ENCODE results near the gene SMIM5. TPM values are rescaled to one million over a fixed set of nuclear protein-coding genes. Genes with fewer than 3 reads are reported as not detected.

Gene SMIM5
- total and polyA plus RNA-seq, 2 of the 13 experiments (the other 11 are each of a cell fraction or from before 2014, with no cell fraction given), result not detected

DNA sequence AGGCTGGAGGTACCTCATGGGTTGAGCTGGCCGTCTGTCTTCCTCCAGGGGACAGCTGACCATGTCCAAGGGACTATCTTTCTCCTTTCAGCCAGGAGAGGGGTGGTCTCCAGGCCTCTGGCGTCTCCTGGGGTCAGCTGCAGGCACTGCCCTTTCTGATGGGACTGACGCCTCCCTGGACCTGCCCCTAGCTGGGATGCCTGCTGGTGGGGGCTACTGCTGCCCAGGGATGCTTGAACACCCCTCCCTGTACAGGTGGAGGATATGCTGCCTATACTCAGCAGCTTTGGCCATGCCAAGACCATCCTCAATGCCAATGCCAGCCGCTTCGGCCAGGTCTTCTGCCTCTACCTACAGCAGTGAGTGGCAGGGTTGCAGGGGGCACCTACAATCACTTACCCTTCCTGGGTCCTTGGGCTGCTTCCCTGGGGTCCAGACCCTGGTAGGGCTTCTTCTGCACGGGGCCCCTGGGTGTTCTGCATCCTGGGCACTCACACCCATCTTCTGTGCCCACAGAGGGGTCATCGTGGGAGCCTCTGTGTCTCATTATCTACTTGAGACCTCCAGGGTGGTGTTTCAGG, 41.4 kb upstream of the SMIM5 start (continued):
- TF ChIP-seq, protein P1, sequence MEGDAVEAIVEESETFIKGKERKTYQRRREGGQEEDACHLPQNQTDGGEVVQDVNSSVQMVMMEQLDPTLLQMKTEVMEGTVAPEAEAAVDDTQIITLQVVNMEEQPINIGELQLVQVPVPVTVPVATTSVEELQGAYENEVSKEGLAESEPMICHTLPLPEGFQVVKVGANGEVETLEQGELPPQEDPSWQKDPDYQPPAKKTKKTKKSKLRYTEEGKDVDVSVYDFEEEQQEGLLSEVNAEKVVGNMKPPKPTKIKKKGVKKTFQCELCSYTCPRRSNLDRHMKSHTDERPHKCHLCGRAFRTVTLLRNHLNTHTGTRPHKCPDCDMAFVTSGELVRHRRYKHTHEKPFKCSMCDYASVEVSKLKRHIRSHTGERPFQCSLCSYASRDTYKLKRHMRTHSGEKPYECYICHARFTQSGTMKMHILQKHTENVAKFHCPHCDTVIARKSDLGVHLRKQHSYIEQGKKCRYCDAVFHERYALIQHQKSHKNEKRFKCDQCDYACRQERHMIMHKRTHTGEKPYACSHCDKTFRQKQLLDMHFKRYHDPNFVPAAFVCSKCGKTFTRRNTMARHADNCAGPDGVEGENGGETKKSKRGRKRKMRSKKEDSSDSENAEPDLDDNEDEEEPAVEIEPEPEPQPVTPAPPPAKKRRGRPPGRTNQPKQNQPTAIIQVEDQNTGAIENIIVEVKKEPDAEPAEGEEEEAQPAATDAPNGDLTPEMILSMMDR (CRISPR knock-in tag; IDR thresholded peaks at IDR 0.05), result peak; percentile 80
- no peak for TF ChIP-seq PRMT3 (CRISPR knock-in tag; IDR thresholded peaks at IDR 0.05; ENCODE audit: borderline replicate concordance, low read depth)
- no peak for TF ChIP-seq ZNF180 (CRISPR knock-in tag; IDR thresholded peaks at IDR 0.05; ENCODE audit: borderline replicate concordance, low read depth)
- no peak for TF ChIP-seq NR3C1 (CRISPR knock-in tag; IDR thresholded peaks at IDR 0.05)
- no peak for TF ChIP-seq HDAC1 (CRISPR knock-in tag; IDR thresholded peaks at IDR 0.05)
- no peak for TF ChIP-seq NFE2L1 (CRISPR knock-in tag; IDR thresholded peaks at IDR 0.05; ENCODE audit: borderline replicate concordance)
- no peak for TF ChIP-seq ATRX (CRISPR knock-in tag; IDR thresholded peaks at IDR 0.05; ENCODE audit: borderline replicate concordance)
- no peak for TF ChIP-seq ZBTB7A (CRISPR knock-in tag; IDR thresholded peaks at IDR 0.05)
- TF ChIP-seq ELF3 (CRISPR knock-in tag; IDR thresholded peaks at IDR 0.05), result peak; percentile 15; the same call in 1 of the 2 replicates
- TF ChIP-seq ASH2L (IDR thresholded peaks at IDR 0.05; ENCODE audit: insufficient read length, low read depth, low read length), result no peak
- peak; percentile 83 for TF ChIP-seq STAG1 (CRISPR knock-in tag; IDR thresholded peaks at IDR 0.05)
- no peak for TF ChIP-seq ZNF775 (CRISPR knock-in tag; IDR thresholded peaks at IDR 0.05; ENCODE audit: borderline replicate concordance)
- no peak for TF ChIP-seq KDM5B (CRISPR knock-in tag; IDR thresholded peaks at IDR 0.05; ENCODE audit: borderline replicate concordance)
- no peak for TF ChIP-seq TMF1 (CRISPR knock-in tag; IDR thresholded peaks at IDR 0.05; ENCODE audit: low read depth)
- no peak for TF ChIP-seq MXD4 (CRISPR knock-in tag; IDR thresholded peaks at IDR 0.05)
- TF ChIP-seq, protein P2, sequence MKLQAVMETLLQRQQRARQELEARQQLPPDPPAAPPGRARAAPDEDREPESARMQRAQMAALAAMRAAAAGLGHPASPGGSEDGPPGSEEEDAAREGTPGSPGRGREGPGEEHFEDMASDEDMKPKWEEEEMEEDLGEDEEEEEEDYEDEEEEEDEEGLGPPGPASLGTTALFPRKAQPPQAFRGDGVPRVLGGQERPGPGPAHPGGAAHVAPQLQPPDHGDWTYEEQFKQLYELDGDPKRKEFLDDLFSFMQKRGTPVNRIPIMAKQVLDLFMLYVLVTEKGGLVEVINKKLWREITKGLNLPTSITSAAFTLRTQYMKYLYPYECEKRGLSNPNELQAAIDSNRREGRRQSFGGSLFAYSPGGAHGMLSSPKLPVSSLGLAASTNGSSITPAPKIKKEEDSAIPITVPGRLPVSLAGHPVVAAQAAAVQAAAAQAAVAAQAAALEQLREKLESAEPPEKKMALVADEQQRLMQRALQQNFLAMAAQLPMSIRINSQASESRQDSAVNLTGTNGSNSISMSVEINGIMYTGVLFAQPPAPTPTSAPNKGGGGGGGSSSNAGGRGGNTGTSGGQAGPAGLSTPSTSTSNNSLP (IDR thresholded peaks at IDR 0.05; ENCODE audit: low read depth, low read length), result no peak
- TF ChIP-seq ZNF572 (CRISPR knock-in tag; IDR thresholded peaks at IDR 0.05), result peak; percentile 17; the same call in 1 of the 2 replicates
- TF ChIP-seq, protein P3, sequence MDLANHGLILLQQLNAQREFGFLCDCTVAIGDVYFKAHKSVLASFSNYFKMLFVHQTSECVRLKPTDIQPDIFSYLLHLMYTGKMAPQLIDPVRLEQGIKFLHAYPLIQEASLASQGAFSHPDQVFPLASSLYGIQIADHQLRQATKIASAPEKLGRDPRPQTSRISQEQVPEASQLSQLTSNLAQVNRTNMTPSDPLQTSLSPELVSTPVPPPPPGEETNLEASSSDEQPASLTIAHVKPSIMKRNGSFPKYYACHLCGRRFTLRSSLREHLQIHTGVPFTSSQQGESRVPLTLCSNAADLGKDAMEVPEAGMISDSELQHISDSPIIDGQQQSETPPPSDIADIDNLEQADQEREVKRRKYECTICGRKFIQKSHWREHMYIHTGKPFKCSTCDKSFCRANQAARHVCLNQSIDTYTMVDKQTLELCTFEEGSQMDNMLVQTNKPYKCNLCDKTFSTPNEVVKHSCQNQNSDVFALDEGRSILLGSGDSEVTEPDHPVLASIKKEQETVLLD (CRISPR knock-in tag; IDR thresholded peaks at IDR 0.05; ENCODE audit: low read depth), result no peak
- no peak for TF ChIP-seq ZKSCAN8 (CRISPR knock-in tag; IDR thresholded peaks at IDR 0.05; ENCODE audit: borderline replicate concordance)
- TF ChIP-seq KAT8 (CRISPR knock-in tag; IDR thresholded peaks at IDR 0.05), result no peak
- TF ChIP-seq, protein P4, sequence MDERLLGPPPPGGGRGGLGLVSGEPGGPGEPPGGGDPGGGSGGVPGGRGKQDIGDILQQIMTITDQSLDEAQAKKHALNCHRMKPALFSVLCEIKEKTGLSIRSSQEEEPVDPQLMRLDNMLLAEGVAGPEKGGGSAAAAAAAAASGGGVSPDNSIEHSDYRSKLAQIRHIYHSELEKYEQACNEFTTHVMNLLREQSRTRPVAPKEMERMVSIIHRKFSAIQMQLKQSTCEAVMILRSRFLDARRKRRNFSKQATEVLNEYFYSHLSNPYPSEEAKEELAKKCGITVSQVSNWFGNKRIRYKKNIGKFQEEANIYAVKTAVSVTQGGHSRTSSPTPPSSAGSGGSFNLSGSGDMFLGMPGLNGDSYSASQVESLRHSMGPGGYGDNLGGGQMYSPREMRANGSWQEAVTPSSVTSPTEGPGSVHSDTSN (CRISPR knock-in tag; IDR thresholded peaks at IDR 0.05), result no peak
- no peak for TF ChIP-seq RARG (CRISPR knock-in tag; IDR thresholded peaks at IDR 0.05; ENCODE audit: low read depth)
- TF ChIP-seq SAP130 (CRISPR knock-in tag; IDR thresholded peaks at IDR 0.05; ENCODE audit: low read depth), result peak; percentile 30; the same call in 1 of the 2 replicates
- TF ChIP-seq KDM4B (CRISPR knock-in tag; IDR thresholded peaks at IDR 0.05), result no peak

Data from HepG2 (cell line).